ENCODE data around the gene SPOUT1. TPM values are rescaled to one million over a fixed set of nuclear protein-coding genes. Genes with fewer than 3 reads are reported as not detected.

Gene SPOUT1
- total RNA-seq, 1 donor from 2014 or later = 25.6 TPM

- Mint-ChIP-seq H3K36me3 (ENCODE audit: low read depth) (peaks cover 6% of the 10 kb centered on the region), H3K27ac (ENCODE audit: unreplicated experiment) (peak overlapping the region; percentile 77), H3K4me1 (ENCODE audit: low read depth) (peaks cover 18% of the 10 kb centered on the region), H3K27me3 (ENCODE audit: low read depth) (no peaks in the 10 kb centered on the region), H3K4me3 (ENCODE audit: unreplicated experiment) (peak overlapping the region; percentile 84), H3K9me3 (ENCODE audit: low read depth) (no peaks in the 10 kb centered on the region)
- no peak for DNase-seq (ENCODE audit: low spot score)
- TF ChIP-seq CTCF (IDR thresholded peaks at IDR 0.05) = no peak
These were observed 708 bp downstream of the SPOUT1 start for GRCh38 chr9:128828719-128829452.

- Mint-ChIP-seq H3K36me3 (ENCODE audit: low read depth) (peaks cover 6% of the 10 kb centered on the region), H3K4me3 (ENCODE audit: unreplicated experiment) (peak overlapping the region; percentile 84), H3K9me3 (ENCODE audit: low read depth) (no peaks in the 10 kb centered on the region), H3K27ac (ENCODE audit: unreplicated experiment) (no peak overlapping the region), H3K4me1 (ENCODE audit: low read depth) (peaks cover 18% of the 10 kb centered on the region), H3K27me3 (ENCODE audit: low read depth) (no peaks in the 10 kb centered on the region)
- DNase-seq (ENCODE audit: low spot score) = no peak
- peak; percentile 6 for TF ChIP-seq CTCF (IDR thresholded peaks at IDR 0.05)
These were observed 1.3 kb downstream of the SPOUT1 start for GRCh38 chr9:128828267-128828666.

- peak; percentile 16 for TF ChIP-seq CTCF (IDR thresholded peaks at IDR 0.05)
- no peak for DNase-seq (ENCODE audit: low spot score)
- no peak overlapping the region for H3K27ac Mint-ChIP-seq (ENCODE audit: unreplicated experiment)
- no peak overlapping the region for H3K4me3 Mint-ChIP-seq (ENCODE audit: unreplicated experiment)
- no peaks in the 10 kb centered on the region for H3K27me3 Mint-ChIP-seq (ENCODE audit: low read depth)
- H3K9me3 Mint-ChIP-seq (ENCODE audit: low read depth) = no peaks in the 10 kb centered on the region
- H3K36me3 Mint-ChIP-seq (ENCODE audit: low read depth) = peaks cover 12% of the 10 kb centered on the region
- peaks cover 18% of the 10 kb centered on the region for H3K4me1 Mint-ChIP-seq (ENCODE audit: low read depth)
These were observed 3.5 kb downstream of the SPOUT1 start for GRCh38 chr9:128825923-128826700.

- no peak overlapping the region for H3K4me3 Mint-ChIP-seq (ENCODE audit: unreplicated experiment)
- TF ChIP-seq CTCF (IDR thresholded peaks at IDR 0.05) = no peak
- DNase-seq (ENCODE audit: low spot score) = no peak
These were observed 4.7 kb downstream of the SPOUT1 start for GRCh38 chr9:128824911-128825310.

GRCh38 chr9:128823903-128824406 is 5.6 kb downstream of the SPOUT1 start:
- TF ChIP-seq CTCF (IDR thresholded peaks at IDR 0.05) = no peak
- no peak overlapping the region for H3K27ac Mint-ChIP-seq (ENCODE audit: unreplicated experiment)
- H3K4me1 Mint-ChIP-seq (ENCODE audit: low read depth) = peaks cover 17% of the 10 kb centered on the region
- no peaks in the 10 kb centered on the region for H3K27me3 Mint-ChIP-seq (ENCODE audit: low read depth)
- H3K36me3 Mint-ChIP-seq (ENCODE audit: low read depth) = peaks cover 12% of the 10 kb centered on the region
- no peak overlapping the region for H3K4me3 Mint-ChIP-seq (ENCODE audit: unreplicated experiment)
- DNase-seq (ENCODE audit: low spot score) = no peak
- H3K9me3 Mint-ChIP-seq (ENCODE audit: low read depth) = no peaks in the 10 kb centered on the region

More at GRCh38 chr9:128824911-128825310, 4.7 kb downstream of the SPOUT1 start:
- H3K36me3 Mint-ChIP-seq (ENCODE audit: low read depth) = peaks cover 12% of the 10 kb centered on the region
- H3K4me1 Mint-ChIP-seq (ENCODE audit: low read depth) = peaks cover 14% of the 10 kb centered on the region
- no peaks in the 10 kb centered on the region for H3K9me3 Mint-ChIP-seq (ENCODE audit: low read depth)
- no peak overlapping the region for H3K27ac Mint-ChIP-seq (ENCODE audit: unreplicated experiment)
- H3K27me3 Mint-ChIP-seq (ENCODE audit: low read depth) = no peaks in the 10 kb centered on the region

Data from chondrocyte (in vitro differentiated cells).